ENCODE measurements around the gene ZDHHC8.

ZDHHC8 gene

GRCh38 chr22:20131597-20131858, at the start of gene ZDHHC8:
Gene ZDHHC8, plus strand, starts transcription at chr22:20131804. Its CDS starts 144 bp downstream, at chr22:20131948.
- DNase-seq (ENCODE audit: low read depth in 2 of 2) = peak in 1 of 2 experiments; percentile 47

- DNase-seq (ENCODE audit: low read depth in 2 of 2) = no peak
These were observed 48.3 kb upstream of the ZDHHC8 start for GRCh38 chr22:20083157-20083890.

- DNase-seq (ENCODE audit: low read depth in 2 of 2) = no peak
These were observed 47.6 kb upstream of the ZDHHC8 start for GRCh38 chr22:20083891-20084546.

- DNase-seq (ENCODE audit: low read depth in 2 of 2) = no peak
These were observed 46.8 kb upstream of the ZDHHC8 start for GRCh38 chr22:20084547-20085413.

GRCh38 chr22:20085651-20086050, 46.0 kb upstream of the ZDHHC8 start:
- no peak for DNase-seq (ENCODE audit: low read depth in 2 of 2)

GRCh38 chr22:20086101-20086599, 45.5 kb upstream of the ZDHHC8 start:
- no peak for DNase-seq (ENCODE audit: low read depth in 2 of 2)

GRCh38 chr22:20086763-20087162, 44.8 kb upstream of the ZDHHC8 start:
- no peak for DNase-seq (ENCODE audit: low read depth in 2 of 2)

GRCh38 chr22:20087319-20088262, 44.0 kb upstream of the ZDHHC8 start:
- DNase-seq (ENCODE audit: low read depth in 2 of 2) = no peak

GRCh38 chr22:20088263-20088648, 43.3 kb upstream of the ZDHHC8 start:
- DNase-seq (ENCODE audit: low read depth in 2 of 2) = no peak

- no peak for DNase-seq (ENCODE audit: low read depth in 2 of 2)
These were observed 42.2 kb upstream of the ZDHHC8 start for GRCh38 chr22:20089226-20089976.

- DNase-seq (ENCODE audit: low read depth in 2 of 2) = no peak
These were observed 41.5 kb upstream of the ZDHHC8 start for GRCh38 chr22:20089977-20090729.

- no peak for DNase-seq (ENCODE audit: low read depth in 2 of 2)
These were observed 40.8 kb upstream of the ZDHHC8 start for GRCh38 chr22:20090730-20091240.

GRCh38 chr22:20091690-20092476, 39.7 kb upstream of the ZDHHC8 start:
- no peak for DNase-seq (ENCODE audit: low read depth in 2 of 2)

GRCh38 chr22:20092477-20092854, 39.1 kb upstream of the ZDHHC8 start:
- no peak for DNase-seq (ENCODE audit: low read depth in 2 of 2)

- DNase-seq (ENCODE audit: low read depth in 2 of 2) = no peak
These were observed 38.0 kb upstream of the ZDHHC8 start for GRCh38 chr22:20093418-20094196.

GRCh38 chr22:20094197-20094807, 37.3 kb upstream of the ZDHHC8 start:
- DNase-seq (ENCODE audit: low read depth in 2 of 2) = no peak

GRCh38 chr22:20095521-20095920, 36.1 kb upstream of the ZDHHC8 start:
- peak in 1 of 2 experiments; percentile 50 for DNase-seq (ENCODE audit: low read depth in 2 of 2)

Data from stimulated activated CD4-positive, alpha-beta T cell treated with anti-CD3 and anti-CD28 coated beads, Interleukin-12 subunit alpha, Interleukin-12 subunit beta, amount 100 ng/mL, for 24 hours (primary cell).